ENCODE measurements around the gene JAML.

GRCh38 chr11:118209033-118209432 is 15.8 kb downstream of the JAML start:
- no peak for TF ChIP-seq CTCF (IDR thresholded peaks at IDR 0.05)
- no peak for TF ChIP-seq POLR2AphosphoS5 (IDR thresholded peaks at IDR 0.05)
- TF ChIP-seq POLR2A (IDR thresholded peaks at IDR 0.05) = no peak

Data from sigmoid colon (tissue), 4 donors.